ENCODE measurements around the gene TAOK1. TPM values are rescaled to one million over a fixed set of nuclear protein-coding genes. Genes with fewer than 3 reads are reported as not detected.

TAOK1 gene
- total and polyA plus RNA-seq, 9 of the 15 experiments (the other 6 are each of a cell fraction or from before 2014, with no cell fraction given) = 3.2 to 33.1 (median 16.5) TPM

DNA sequence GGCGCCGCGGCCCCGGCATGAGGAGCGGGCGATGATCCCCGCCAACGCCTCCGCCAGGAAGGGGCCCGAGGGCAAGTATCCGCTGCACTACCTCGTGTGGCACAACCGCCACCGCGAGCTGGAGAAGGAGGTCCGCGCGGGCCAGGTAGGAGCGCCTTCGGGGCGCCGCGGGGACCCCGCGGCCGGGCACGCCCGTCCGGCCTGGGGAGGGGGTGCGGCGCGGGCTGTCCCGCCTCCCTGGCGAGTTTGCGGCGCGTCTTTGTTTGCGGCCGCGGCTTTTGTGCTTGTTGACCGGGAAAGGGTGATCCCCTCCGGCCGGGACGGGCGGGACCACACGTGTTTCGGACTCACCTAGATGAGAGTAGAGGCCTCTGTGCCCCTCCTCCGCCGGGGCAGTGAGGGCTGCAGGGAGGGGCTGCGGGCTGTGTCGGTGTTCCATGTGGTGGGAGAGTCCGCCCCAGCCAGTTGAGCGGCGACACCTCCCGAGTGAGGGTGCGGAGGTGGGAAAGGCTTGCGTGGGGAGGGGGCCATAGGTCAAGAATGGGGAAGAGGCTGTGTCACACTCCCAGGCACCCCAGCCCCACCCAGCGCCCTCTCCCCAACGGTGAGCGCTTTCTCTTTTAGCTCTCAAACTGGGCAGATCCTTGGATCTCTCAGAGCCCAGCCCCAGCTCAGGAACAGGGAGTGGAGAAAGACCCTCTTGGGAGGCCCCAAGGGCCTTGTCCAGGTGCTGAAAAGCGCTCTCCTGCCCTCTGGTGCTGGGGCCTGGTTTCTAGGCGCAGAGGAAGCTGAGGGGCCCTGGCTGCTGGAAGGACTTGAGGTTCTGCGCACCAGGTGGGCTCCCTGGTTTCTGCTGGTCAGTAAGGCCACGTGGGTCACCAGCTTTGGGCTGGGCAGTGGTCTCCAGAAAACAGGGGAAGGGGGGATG, 203.7 kb downstream of the TAOK1 start (continued):
- TF ChIP-seq, protein P1, sequence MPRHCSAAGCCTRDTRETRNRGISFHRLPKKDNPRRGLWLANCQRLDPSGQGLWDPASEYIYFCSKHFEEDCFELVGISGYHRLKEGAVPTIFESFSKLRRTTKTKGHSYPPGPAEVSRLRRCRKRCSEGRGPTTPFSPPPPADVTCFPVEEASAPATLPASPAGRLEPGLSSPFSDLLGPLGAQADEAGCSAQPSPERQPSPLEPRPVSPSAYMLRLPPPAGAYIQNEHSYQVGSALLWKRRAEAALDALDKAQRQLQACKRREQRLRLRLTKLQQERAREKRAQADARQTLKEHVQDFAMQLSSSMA (CRISPR knock-in tag; IDR thresholded peaks at IDR 0.05) = no peak
- TF ChIP-seq ZNF184 (CRISPR knock-in tag; IDR thresholded peaks at IDR 0.05) (peak; percentile 72), HNRNPLL (IDR thresholded peaks at IDR 0.05; ENCODE audit: low read depth, low read length, poor library complexity, severe bottlenecking) (no peak), TEAD4 (IDR thresholded peaks at IDR 0.05; ENCODE audit: low read length) (no peak), TEAD4 (CRISPR knock-in tag; IDR thresholded peaks at IDR 0.05; ENCODE audit: borderline replicate concordance) (peak; percentile 91; the same call in 1 of the 2 replicates), HDAC1 (IDR thresholded peaks at IDR 0.05) (peak in 1 of 2 experiments; percentile 76; a peak in 1 of 4 replicates), TCF7 (IDR thresholded peaks at IDR 0.05; ENCODE audit: borderline replicate concordance) (no peak), ZKSCAN8 (CRISPR knock-in tag; IDR thresholded peaks at IDR 0.05) (no peak), CREM (IDR thresholded peaks at IDR 0.05; ENCODE audit: low read depth) (no peak), ZNF324 (CRISPR knock-in tag; IDR thresholded peaks at IDR 0.05) (no peak)
- TF ChIP-seq, protein P2, sequence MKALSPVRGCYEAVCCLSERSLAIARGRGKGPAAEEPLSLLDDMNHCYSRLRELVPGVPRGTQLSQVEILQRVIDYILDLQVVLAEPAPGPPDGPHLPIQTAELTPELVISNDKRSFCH (CRISPR knock-in tag; IDR thresholded peaks at IDR 0.05) = no peak
- TF ChIP-seq, protein P2 (tag; IDR thresholded peaks at IDR 0.05) = no peak
- TF ChIP-seq, protein P3, sequence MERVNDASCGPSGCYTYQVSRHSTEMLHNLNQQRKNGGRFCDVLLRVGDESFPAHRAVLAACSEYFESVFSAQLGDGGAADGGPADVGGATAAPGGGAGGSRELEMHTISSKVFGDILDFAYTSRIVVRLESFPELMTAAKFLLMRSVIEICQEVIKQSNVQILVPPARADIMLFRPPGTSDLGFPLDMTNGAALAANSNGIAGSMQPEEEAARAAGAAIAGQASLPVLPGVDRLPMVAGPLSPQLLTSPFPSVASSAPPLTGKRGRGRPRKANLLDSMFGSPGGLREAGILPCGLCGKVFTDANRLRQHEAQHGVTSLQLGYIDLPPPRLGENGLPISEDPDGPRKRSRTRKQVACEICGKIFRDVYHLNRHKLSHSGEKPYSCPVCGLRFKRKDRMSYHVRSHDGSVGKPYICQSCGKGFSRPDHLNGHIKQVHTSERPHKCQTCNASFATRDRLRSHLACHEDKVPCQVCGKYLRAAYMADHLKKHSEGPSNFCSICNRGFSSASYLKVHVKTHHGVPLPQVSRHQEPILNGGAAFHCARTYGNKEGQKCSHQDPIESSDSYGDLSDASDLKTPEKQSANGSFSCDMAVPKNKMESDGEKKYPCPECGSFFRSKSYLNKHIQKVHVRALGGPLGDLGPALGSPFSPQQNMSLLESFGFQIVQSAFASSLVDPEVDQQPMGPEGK (CRISPR knock-in tag; IDR thresholded peaks at IDR 0.05; ENCODE audit: borderline replicate concordance) = no peak
- TF ChIP-seq, protein P4, sequence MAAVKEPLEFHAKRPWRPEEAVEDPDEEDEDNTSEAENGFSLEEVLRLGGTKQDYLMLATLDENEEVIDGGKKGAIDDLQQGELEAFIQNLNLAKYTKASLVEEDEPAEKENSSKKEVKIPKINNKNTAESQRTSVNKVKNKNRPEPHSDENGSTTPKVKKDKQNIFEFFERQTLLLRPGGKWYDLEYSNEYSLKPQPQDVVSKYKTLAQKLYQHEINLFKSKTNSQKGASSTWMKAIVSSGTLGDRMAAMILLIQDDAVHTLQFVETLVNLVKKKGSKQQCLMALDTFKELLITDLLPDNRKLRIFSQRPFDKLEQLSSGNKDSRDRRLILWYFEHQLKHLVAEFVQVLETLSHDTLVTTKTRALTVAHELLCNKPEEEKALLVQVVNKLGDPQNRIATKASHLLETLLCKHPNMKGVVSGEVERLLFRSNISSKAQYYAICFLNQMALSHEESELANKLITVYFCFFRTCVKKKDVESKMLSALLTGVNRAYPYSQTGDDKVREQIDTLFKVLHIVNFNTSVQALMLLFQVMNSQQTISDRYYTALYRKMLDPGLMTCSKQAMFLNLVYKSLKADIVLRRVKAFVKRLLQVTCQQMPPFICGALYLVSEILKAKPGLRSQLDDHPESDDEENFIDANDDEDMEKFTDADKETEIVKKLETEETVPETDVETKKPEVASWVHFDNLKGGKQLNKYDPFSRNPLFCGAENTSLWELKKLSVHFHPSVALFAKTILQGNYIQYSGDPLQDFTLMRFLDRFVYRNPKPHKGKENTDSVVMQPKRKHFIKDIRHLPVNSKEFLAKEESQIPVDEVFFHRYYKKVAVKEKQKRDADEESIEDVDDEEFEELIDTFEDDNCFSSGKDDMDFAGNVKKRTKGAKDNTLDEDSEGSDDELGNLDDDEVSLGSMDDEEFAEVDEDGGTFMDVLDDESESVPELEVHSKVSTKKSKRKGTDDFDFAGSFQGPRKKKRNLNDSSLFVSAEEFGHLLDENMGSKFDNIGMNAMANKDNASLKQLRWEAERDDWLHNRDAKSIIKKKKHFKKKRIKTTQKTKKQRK (IDR thresholded peaks at IDR 0.05; ENCODE audit: borderline replicate concordance, low read depth, low read length) = no peak
- TF ChIP-seq, protein P5, sequence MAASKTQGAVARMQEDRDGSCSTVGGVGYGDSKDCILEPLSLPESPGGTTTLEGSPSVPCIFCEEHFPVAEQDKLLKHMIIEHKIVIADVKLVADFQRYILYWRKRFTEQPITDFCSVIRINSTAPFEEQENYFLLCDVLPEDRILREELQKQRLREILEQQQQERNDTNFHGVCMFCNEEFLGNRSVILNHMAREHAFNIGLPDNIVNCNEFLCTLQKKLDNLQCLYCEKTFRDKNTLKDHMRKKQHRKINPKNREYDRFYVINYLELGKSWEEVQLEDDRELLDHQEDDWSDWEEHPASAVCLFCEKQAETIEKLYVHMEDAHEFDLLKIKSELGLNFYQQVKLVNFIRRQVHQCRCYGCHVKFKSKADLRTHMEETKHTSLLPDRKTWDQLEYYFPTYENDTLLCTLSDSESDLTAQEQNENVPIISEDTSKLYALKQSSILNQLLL (CRISPR knock-in tag; IDR thresholded peaks at IDR 0.05; ENCODE audit: borderline replicate concordance) = no peak
- TF ChIP-seq, protein P6, sequence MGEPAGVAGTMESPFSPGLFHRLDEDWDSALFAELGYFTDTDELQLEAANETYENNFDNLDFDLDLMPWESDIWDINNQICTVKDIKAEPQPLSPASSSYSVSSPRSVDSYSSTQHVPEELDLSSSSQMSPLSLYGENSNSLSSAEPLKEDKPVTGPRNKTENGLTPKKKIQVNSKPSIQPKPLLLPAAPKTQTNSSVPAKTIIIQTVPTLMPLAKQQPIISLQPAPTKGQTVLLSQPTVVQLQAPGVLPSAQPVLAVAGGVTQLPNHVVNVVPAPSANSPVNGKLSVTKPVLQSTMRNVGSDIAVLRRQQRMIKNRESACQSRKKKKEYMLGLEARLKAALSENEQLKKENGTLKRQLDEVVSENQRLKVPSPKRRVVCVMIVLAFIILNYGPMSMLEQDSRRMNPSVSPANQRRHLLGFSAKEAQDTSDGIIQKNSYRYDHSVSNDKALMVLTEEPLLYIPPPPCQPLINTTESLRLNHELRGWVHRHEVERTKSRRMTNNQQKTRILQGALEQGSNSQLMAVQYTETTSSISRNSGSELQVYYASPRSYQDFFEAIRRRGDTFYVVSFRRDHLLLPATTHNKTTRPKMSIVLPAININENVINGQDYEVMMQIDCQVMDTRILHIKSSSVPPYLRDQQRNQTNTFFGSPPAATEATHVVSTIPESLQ (CRISPR knock-in tag; IDR thresholded peaks at IDR 0.05) = no peak

Data from K562 (cell line).